Fibroblast of skin of scalp (primary cell): Measurements from ENCODE around the gene SAMSN1.
A peak's percentile ranks its signal among the peaks of the same experiment; 100 is the strongest.
"Not testable (repeated sequence)": the region's sequence is repeated elsewhere in the genome, so short reads cannot be mapped to it uniquely, and the experiment has no call there.

Experiments
- DNase-seq: peaks from one replicate; pipeline ENCODE4 v3.0.0-alpha.2; 2013

Gene SAMSN1

DNA sequence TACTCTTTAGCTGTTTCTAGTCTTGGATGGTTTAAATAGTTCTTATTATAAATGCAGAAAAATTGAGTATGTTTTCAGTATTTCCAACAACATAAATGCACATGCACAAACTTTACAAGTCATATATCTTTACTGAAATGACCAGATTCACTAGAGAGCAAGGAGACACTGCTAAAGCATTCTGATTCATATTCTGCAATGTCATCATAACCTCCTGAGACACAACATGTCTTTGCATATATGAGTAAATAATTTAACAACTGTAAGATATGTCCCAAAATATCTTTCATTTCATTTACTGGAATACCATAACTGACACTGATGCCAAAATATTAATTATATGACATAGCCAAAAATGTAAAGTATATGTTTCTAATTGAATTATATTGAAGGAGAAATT is 16.8 kb upstream of the SAMSN1 start:
- no peak for DNase-seq

- DNase-seq = no peak
These were observed 14.4 kb upstream of the SAMSN1 start for GRCh38 chr21:14560555-14560954.

- no peak for DNase-seq
These were observed 14.0 kb upstream of the SAMSN1 start for GRCh38 chr21:14560139-14560538.

- no peak for DNase-seq
These were observed 13.0 kb upstream of the SAMSN1 start for GRCh38 chr21:14559102-14559501.

GRCh38 chr21:14557413-14557812 is 11.3 kb upstream of the SAMSN1 start:
- DNase-seq = no peak

DNA sequence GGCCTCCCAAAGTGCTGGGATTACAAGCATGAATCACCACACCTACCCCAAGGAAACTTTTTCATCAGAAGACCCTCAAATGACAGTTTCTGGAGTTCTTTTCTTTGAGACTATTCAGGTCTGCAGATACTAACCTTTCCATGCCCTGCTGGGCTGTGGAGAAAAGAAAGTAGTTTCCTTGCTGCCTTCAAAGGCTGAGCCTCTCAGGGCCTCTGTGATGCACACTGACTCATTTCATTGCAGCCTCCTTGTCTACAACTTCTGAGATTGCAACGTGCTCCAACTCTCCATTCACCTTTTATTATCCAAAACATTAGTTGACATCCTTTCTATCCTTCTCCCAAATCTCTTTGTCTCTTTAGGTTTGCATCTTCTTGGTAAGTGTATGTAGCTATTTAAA is 8.8 kb upstream of the SAMSN1 start:
- DNase-seq = no peak

DNA sequence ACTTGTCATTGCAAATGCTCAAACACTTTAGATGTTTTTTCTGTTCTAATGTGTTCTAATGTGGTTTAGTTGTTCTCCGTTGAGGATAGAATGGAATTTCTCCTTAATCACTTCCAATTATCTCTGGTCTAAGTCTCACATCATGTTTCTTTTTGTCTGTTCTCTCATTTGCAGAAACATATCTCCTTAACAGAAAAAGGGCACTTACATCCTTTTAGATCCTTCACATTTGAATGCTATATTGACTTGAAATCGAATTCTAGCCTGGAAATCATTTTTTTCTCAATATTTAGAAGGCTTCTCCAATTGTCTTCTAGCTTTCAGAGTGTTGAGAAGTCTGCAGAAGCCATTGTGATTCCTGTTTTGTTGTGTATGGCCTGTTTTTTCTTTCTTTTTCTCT is 7.3 kb upstream of the SAMSN1 start:
- DNase-seq = no peak

DNA sequence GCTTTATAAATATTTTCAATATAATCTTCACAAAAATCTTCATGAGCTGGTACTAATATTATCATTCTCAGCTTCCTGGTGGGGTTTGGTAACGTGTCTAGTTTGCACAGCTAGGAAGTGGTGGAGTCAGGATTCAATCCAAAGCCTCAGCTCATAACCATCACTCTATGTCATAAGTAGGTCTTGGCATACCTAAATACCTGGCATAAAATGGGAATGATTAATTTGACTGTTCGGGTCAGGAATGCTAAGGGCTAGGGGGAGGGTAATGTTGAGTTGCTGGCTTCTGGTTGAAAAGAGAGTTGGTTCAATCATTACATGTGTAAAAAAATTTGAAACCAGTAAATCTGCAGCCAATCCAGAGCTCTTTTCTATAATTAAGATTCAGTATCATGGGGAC is 5.6 kb upstream of the SAMSN1 start:
- DNase-seq = no peak

- DNase-seq = no peak
These were observed 4.0 kb upstream of the SAMSN1 start for GRCh38 chr21:14550135-14550534.

DNA sequence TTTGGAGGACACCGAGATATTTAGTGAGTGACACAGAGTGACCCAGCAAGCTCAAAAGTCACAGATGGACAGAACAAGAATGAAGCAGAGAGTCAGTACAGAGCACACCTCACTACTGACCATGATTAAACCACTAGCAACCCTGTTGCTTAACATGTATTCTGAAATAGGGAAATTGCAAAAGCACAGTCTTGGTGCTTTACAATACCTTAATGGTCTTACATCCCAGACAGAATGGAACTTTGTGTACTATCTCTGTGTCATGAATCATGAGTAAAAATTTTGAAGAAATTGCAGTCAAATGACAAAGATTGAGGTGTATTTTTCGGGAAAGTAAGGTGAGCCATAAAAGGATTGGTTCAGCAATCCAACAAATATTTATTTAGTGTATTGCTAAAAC is 2.7 kb upstream of the SAMSN1 start:
- DNase-seq = no peak

GRCh38 chr21:14547834-14548513 is 1.9 kb upstream of the SAMSN1 start:
- DNase-seq = no peak

DNA sequence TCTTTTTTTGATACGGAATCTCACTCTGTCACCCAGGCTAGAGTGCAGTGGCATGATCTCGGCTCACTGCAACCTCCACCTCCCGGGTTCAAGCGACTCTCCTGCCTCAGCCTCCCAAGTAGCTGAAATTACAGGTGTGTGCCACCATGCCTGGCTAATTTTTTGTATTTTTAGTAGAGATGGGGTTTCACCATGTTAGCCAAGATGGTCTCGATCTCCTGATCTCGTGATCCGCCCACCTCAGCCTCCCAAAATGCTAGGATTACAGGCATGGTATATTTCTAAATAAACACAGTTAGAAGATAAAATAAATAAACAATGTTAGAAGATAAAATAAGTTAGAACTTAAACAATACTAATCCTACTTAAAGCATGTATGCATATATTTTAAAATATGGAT is 604 bp upstream of the SAMSN1 start:
- DNase-seq = not testable (repeated sequence)

DNA sequence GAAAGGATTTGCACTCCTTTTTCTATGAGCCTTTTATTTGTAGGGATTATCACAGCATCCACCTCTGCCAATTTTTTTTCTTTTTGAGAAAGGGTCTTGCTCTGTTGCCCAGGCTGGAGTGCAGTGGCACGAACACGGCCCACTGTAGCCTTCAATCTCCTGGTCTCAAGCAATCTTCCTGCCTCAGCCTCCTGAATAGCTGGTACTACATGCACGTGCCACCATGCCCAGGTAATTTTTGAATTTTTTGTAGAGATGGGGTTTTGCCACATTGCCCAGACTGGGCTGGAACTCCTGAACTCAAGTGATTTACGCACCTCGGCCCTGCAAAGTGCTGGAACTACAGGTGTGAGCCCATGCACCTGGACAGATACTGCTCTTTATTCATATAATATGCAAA is 2.1 kb downstream of the SAMSN1 start:
- no peak for DNase-seq

DNA sequence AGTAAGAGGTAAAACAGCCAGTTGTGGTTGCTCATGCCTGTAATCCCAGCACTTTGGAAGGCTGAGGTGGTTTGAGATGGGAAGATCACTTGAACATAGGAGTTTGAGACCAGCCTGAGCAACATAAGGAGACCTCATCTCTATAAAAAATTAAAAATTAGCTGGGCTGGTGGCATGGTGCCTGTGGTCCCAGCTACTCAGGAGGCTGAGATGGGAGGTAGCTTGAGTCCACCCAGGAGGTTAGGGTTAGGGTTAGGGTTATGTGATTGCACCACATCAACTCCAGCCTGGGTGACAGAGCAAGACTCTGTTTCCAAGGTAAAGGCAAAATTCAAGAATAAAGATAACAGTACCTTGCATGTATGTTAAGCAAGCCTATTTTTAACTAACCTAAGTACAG is 3.5 kb downstream of the SAMSN1 start:
- DNase-seq = no peak

DNA sequence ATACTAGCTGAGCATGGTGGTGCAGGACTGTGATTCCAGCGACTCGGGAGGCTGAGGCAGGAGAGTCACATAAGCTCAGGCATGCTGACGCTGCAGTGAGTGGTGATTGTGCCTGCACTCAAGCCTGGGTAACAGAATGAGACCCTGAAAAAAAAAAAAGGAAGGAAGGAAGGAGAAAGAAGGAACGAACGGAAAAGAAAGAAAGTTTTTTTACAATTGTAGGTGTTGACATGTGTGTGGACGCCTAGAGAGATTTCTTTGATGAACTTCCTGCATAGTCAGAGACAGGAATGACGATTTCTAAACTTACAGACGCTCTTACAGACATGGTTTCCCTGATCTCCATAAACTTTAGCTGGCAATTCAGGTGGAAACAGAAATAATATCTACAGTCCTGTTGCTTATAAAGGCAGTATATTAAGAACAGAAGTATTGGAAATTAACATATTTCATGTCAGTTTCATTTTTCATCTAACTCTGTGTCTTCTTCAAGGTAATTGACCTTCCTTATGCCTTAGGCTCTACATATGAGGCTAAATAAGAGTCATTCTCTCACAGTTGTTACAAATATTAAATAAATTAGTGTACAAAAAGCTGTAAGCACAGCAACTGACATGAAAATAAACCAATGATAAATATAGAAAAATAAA is 4.1 kb downstream of the SAMSN1 start:
- DNase-seq = no peak

GRCh38 chr21:14538483-14538882 is 7.6 kb downstream of the SAMSN1 start:
- DNase-seq = no peak

DNA sequence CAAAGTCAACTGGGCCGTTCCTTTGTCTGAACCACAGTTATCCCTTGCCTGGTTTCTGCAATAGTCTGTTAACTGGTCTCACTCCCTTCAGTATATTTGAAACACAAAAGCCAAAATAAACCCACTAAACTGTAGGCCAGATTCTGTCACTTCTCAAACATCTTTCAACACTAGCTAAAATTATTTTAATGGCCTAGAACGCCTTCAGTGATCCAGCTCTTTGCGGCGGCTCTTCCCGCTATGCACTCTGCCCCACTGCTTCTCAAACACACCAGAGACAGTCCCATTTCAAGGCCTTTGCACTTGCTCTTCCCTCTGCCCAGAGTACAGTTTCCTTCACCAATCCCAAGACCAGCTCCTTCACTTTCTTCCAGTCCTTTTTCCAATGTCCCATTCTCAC is 9.2 kb downstream of the SAMSN1 start:
- DNase-seq = no peak

DNA sequence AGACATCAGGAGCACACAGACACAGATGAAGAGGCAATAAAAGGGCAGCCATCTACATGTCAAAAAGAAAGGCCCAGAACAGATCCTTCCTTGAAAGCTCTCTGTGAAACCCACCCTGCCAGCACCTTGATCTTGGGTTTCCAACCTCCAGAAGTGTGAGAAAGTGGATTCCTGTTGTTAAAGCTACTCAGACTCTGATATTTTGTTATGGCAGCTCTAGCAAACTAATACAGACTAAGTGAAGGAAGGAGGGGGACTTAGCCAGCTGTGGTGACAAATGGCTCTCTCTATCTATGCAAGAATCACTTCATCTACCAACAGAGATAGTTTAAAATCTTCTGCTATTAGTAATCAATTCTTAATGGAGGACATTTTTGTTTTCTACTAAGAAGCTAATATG is 10.4 kb downstream of the SAMSN1 start:
- DNase-seq = no peak

DNA sequence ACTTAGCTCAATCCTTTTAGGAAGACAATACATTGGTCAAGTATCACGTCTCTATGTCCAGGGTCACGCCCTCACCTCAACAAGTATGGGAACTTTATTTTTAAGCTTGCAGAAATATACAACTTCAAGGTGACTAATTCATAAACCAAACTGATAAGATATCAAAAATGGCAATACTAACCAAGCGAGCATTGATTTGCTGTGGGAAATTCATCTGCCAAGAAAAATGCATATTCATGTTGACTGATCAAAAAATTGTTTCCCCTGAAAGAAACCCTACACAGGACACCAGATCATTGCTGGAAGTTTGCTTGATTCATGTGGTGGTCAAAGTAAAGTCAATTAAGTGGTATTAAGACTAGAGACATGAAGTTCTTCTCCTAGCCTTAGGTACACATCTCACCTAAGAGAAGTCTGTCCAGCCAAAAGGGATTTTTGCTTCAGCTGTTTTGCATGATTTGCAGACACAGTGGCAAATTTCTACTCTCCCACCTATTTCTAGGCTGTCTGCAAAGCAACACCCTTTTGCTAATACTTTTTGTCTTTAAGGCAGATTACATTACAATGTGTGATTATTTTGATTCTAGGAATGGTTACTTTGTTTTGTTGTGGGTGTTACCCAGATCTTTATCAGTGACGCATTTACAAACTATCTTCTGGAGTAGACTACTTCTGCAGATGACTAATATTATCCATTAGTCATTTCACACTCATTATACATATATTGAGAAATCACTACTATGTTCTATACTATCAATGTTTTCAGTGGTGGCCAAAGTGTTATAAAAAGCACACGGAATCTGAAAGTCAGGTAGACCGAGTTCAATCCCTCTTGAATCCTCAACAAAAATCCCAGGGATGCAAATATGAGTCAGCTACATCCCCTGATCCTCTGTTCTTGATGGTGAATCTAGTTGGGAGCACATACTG is 12.4 kb downstream of the SAMSN1 start:
- peak; percentile 10 for DNase-seq

GRCh38 chr21:14531757-14532316 is 14.3 kb downstream of the SAMSN1 start:
- no peak for DNase-seq

DNA sequence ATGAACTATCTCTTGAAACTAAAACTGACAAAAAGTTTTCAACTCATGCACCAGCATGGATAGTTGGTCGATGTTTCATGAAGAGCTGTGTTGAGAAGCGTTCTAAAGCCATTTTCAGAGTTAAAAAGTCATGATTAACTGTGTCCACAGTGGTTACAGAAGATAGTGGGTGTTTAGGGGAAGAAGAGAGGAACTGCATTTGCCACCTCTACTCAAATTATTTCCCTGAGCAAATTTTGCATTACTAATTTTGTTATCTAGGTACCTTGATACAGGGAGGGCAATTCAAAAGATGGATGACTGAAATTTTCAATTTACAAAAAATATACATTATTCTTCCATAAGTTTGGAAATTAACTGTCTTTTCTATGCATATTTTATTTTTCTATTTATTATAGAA is 15.5 kb downstream of the SAMSN1 start:
- DNase-seq = no peak

DNA sequence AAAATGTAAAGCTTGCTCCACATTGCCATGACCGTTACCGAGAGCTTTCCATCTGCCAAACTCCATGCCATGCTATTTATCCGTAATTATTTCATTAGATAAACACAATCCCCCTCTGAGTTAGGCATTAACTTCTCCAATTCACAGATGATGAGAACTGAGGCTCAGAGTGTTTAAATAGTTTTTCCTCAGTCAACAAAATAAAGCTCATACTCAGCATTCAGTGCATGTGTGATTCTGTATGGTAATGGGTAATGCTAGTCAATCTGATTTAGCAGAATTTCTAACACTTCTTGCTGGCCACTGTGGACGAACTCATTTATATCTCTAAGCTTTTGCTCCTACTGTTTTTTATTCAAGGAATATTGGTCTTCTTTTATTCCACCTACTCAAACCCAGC is 17.3 kb downstream of the SAMSN1 start:
- no peak for DNase-seq
